Measurements from ENCODE around the gene AGBL3. TPM values are rescaled to one million over a fixed set of nuclear protein-coding genes. Genes with fewer than 3 reads are reported as not detected.

Gene AGBL3
- total and polyA plus RNA-seq, 2 of the 8 experiments (the other 6 are each of a cell fraction or from before 2014, with no cell fraction given): 1.1 to 1.9 TPM

- no peak overlapping the region for H3K23ac ChIP-seq (ENCODE audit: insufficient read length)
- no peak for DNase-seq (ENCODE audit: low read depth in 1 of 2, low spot score in 2 of 2)
Observed at GRCh38 chr7:134996097-134996550, 9.8 kb downstream of the AGBL3 start.

More at GRCh38 chr7:134996097-134996550, 9.8 kb downstream of the AGBL3 start:
- no peak overlapping the region for H4K8ac ChIP-seq (ENCODE audit: extremely low read depth, insufficient read depth, low read length)
- H3K4me1 ChIP-seq (replicated peaks in 1 of 4; ENCODE audit: control insufficient read depth in 3 of 4, insufficient read depth in 4 of 4, low read length in 3 of 4): no peaks in the 10 kb centered on the region
- WGBS, 2 experiments (ENCODE audit: extremely low coverage in 1 of 2, insufficient coverage in 1 of 2, insufficient read length in 1 of 2, insufficient replicate concordance in 2 of 2, low coverage in 1 of 2, low lambda C conversion rate in 2 of 2, missing lambda C conversion rate in 1 of 2): 79% methylated on average over 2 of the region's 2 CpGs; no CpG with 5 or more reads in 1 of the 2 experiments
- H3K18ac ChIP-seq (ENCODE audit: extremely low read depth, low read length): no peak overlapping the region
- H2BK20ac ChIP-seq (ENCODE audit: low read length): no peak overlapping the region
- no peak overlapping the region for H2AK5ac ChIP-seq (ENCODE audit: low read depth, low read length)
- no peak overlapping the region for H3K4ac ChIP-seq (replicated peaks; ENCODE audit: insufficient read length, low read depth, low read length)
- no peak overlapping the region for H3K14ac ChIP-seq (ENCODE audit: insufficient read length)
- no peaks in the 10 kb centered on the region; the same call in 1 of the 2 replicates for H3K79me1 ChIP-seq (ENCODE audit: low read depth, low read length)
- no peak overlapping the region for H4K91ac ChIP-seq (replicated peaks; ENCODE audit: insufficient read length, low read length)
- H3K9ac ChIP-seq (replicated peaks in 1 of 4; ENCODE audit: extremely low read depth in 1 of 4, low read depth in 3 of 4, low read length in 3 of 4): no peak overlapping the region
- peaks cover 0 to 15% (median 5%) of the 10 kb centered on the region in 4 experiments; a peak in 5 of 8 replicates for H3K36me3 ChIP-seq (ENCODE audit: control insufficient read depth in 2 of 4, insufficient read depth in 4 of 4, low read length in 3 of 4)
- no peaks in the 10 kb centered on the region; a peak in 1 of 7 replicates for H3K27me3 ChIP-seq (replicated peaks in 1 of 4; ENCODE audit: control insufficient read depth in 3 of 4, extremely low read depth in 1 of 4, insufficient read depth in 3 of 4, low read length in 3 of 4)
- no peaks in the 10 kb centered on the region for H4K20me1 ChIP-seq (replicated peaks in 1 of 2; ENCODE audit: control insufficient read depth in 1 of 2, insufficient read depth in 2 of 2, low read length in 2 of 2)
- H3K4me3 ChIP-seq (ENCODE audit: extremely low read depth in 1 of 4, insufficient read depth in 2 of 4, low read depth in 3 of 4, low read length in 4 of 4): no peak overlapping the region
- POLR2A ChIA-PET (ENCODE audit: partially characterized antibody): interaction anchor here (2.0 kb wide), 1 partner anchor 10 kb away, joined by 9 read pairs; the partner anchor contains the start of gene AGBL3
- H4K5ac ChIP-seq (ENCODE audit: insufficient read length, low read depth, low read length): no peak overlapping the region
- no peaks in the 10 kb centered on the region; a peak in 1 of 4 replicates for H3K9me3 ChIP-seq (ENCODE audit: insufficient read depth in 2 of 2, low read depth in 1 of 2, low read length in 1 of 2)
- H3K27ac ChIP-seq (ENCODE audit: low read depth, low read length): no peak overlapping the region
- no peak overlapping the region for H2BK15ac ChIP-seq (ENCODE audit: low read length)
- CTCF ChIA-PET (ENCODE audit: partially characterized antibody): interaction anchor here (1.0 kb wide), 1 partner anchor 10 kb away, joined by 4 read pairs; the partner anchor contains the start of gene AGBL3
- no peak overlapping the region for H2BK12ac ChIP-seq (ENCODE audit: low read depth, low read length)
- no peak overlapping the region for H3K56ac ChIP-seq (replicated peaks; ENCODE audit: insufficient read length, low read depth, low read length)
- no peak overlapping the region for H2BK120ac ChIP-seq (replicated peaks; ENCODE audit: low read depth, low read length)
- no peaks in the 10 kb centered on the region for H3K79me2 ChIP-seq (ENCODE audit: control insufficient read depth in 1 of 2, insufficient read depth in 2 of 2, low read length in 2 of 2)
- FAIRE-seq: no peak
- no peak overlapping the region for H2BK5ac ChIP-seq (ENCODE audit: low read depth, low read length)
- no peaks in the 10 kb centered on the region for H3K23me2 ChIP-seq (ENCODE audit: low read depth, low read length)
- TF ChIP-seq CHD1 (IDR thresholded peaks at IDR 0.05; ENCODE audit: low read depth, low read length) (no peak), RAD21 (IDR thresholded peaks at IDR 0.05 in 1 of 2, conservative IDR thresholded peaks at IDR 0.05 in 1 of 2; ENCODE audit: low read depth in 2 of 2, low read length in 2 of 2) (no peak), POLR2AphosphoS5 (IDR thresholded peaks at IDR 0.05; ENCODE audit: low read depth, low read length) (no peak), ATF3 (IDR thresholded peaks at IDR 0.05; ENCODE audit: insufficient read depth, low read depth, low read length) (no peak), SUZ12 (IDR thresholded peaks at IDR 0.05; ENCODE audit: low read length) (no peak), BACH1 (IDR thresholded peaks at IDR 0.05; ENCODE audit: low read length) (no peak), TCF12 (IDR thresholded peaks at IDR 0.05; ENCODE audit: low read depth, low read length) (no peak)
- no peak overlapping the region for H2AFZ ChIP-seq (ENCODE audit: low read length)
- H3K4me2 ChIP-seq (ENCODE audit: insufficient read depth in 1 of 2, low read depth in 2 of 2, low read length in 2 of 2): no peak overlapping the region

All from H1 (cell line).